Hematopoietic multipotent progenitor cell treated with erythropoietin and hydrocortisone succinate and interleukin-3 and kit ligand, for 6 days (in vitro differentiated cells): ENCODE data around the gene DAZL.
A peak's percentile ranks its signal among the peaks of the same experiment; 100 is the strongest.

Experiments used
- DNase-seq: peaks from one replicate; pipeline ENCODE4 v3.0.0-alpha.2; 2015

Gene DAZL

DNA sequence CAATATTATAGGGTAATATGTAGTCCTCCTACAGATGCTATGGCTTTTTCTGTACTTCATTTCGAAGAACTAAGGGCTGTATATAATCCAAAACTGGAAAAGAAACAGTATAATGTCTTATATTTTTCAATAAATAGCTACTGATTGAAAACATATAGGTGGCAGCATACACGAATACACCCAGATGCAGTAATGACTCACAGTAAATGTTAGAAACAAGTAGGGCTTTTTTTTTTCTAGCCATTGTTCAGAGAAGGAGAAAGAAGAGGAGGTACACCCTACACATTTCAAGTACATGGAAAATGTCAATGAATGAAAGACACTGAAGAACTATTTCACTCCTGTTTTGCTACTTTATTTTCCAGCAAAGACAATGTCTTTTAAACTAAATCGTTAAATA lies 9.4 kb downstream of the DAZL start:
- DNase-seq = no peak

DNA sequence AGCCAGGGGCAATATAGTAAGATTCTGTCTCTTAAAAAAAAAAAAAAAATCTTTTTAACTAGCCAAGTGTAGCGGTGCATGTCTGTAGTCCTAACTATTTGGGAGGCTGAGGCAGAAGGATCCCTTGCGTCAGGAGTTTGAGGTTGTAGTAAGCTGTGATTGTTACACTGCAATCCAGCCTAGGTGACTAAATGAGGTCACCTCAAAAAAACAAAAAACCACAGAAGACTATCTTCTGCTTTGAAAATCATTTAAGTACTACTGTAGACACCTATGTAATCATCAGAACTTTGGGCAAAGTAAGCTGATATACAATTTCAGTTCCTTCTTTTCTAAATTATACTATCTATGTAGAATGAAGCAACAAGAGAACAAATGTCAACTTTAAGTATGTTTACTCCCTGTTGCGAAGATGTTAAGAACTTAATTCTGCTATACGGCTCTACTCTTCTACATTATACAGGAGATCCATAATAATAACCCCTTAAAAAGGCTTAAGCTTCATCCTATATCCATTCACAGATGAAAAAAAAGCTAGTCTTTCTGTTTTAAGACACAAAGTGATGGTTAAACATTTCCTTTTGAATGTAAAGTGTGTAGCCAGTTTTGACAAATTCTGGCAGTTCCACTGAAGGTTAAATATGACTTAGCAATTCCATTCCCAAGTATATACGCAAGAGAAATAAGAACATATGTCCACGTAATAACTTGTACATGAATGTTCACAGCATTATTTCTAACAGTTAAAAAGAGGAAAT lies 15.2 kb downstream of the DAZL start:
- no peak for DNase-seq

DNA sequence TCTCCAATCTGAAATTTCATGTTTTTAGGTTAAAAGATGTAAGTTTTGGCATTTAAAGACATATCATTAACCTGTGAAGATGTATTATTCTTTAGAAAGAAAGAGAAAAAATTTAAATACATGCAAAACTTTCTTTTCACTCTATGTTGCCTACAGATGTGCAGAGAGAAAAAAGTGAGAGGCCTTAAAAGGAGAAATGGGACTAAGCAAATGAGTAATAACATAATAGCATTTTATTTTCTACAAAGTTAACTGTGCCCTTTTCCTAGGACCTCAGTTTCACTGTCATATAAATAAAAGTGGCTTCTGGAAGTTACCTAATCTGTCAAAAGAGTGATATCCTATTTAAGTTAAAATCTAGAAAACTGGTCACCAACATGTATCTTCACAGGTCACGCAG lies 16.1 kb downstream of the DAZL start:
- DNase-seq = no peak

DNA sequence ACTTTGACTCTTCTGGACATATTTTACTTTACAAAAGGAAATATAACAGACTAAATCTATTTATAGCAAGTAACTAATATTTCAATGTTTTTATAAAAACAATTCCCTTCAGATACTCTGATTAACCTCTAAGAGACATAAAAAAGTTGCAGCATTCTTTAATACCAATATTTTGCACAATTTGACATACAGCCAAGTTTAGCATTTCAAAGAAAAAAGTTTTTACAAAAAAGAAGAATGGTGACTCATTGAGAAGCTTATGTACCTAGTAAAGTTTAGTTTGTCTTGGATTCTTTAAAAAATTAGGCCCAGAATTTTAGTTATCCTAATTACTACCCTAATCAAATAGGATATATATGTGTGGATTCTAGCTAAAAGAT lies 17.6 kb downstream of the DAZL start:
- DNase-seq = no peak

GRCh38 chr3:16587047-16587680 lies 18.1 kb downstream of the DAZL start:
- no peak for DNase-seq

DNA sequence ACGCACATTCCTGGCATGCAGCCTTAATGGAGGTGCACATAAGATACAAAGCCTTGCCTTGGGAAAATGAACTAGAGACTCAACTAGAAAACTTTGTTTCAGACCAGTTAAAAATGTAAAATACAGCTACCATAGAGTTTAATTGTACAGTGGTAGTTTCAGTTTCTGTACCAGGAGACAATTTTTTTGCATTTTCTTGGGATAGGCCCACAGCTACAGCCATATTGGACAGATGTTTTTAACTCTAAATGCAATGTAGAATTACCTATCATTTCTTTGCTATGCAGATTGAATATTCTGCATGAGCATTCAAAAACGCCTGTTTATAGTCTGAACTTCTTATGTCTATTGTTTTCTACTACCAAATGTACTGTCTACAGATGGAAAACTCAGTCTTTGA lies 20.3 kb downstream of the DAZL start:
- DNase-seq = no peak

- no peak for DNase-seq
Observed at GRCh38 chr3:16583551-16583950, 21.7 kb downstream of the DAZL start.

DNA sequence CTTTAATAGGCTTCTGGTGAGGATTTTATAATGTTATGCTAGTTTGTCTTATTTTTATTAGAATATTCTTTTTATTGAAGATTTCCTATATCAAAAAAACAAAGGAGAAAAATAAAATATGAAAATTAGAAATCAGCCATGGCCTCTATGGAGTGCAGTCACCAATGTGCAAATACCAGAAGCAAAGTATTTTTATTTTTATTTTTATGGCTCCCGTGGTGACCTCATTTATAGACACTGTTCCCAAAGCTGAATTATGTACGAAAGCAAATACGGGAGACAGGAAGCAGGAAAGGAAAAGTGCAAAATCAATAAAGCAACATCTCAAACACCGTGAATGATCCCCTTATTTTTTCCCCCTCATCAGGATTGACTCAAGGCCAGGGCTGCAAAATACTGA lies 35.1 kb downstream of the DAZL start:
- no peak for DNase-seq

- DNase-seq = no peak
Observed at GRCh38 chr3:16568532-16568931, 36.7 kb downstream of the DAZL start.

GRCh38 chr3:16568115-16568514 lies 37.1 kb downstream of the DAZL start:
- no peak for DNase-seq

DNA sequence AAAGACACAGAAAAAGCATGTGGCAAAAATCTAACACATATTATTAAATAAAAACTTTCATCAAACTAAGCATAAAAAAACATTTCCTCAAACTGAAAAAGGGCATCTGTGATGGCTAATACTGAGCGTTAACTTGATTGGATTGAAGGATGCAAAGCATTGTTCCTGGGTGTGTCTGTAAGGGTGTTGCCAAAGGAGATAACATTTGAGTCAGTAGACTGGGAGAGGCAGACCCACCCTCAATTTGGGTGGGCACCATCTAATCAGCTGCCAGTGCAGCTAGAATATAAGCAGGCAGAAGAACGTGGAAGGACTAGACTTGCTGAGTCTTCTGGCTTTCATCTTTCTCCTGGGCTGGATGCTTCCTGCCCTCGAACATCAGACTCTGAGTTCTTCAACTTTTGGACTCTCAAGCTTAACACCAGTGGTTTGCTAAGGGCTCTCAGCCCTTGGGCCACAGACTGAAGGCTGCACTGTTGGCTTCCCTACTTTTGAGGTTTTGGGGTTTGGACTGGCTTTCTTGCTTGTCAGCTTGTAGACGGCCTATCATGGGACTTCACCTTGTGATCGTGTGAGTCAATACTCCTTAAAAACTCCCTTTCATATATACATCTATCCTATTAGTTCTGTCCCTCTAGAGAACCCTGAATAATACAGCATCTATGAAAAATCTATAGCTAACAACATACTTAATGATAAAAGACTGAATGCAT lies 45.4 kb downstream of the DAZL start:
- peak; percentile 48 for DNase-seq

DNA sequence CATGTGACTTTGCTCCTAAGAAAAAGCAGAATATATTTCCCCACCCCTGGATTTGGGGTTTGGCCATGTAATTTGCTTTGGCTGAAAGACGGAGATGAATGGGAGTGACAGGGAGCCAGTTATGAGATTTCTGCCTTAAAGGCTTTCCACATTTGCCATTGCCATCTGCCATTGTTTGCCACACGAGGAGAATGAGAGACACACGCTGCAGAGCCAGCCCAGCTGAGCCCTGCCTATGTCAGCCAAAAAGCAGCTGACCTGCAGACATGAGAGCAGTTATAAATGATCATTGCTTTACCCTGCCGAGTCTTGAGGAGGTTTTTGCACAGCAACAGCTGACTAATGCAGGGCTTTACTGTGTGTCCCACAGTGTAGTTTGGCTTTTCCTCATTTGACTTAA lies 51.1 kb downstream of the DAZL start:
- DNase-seq = no peak

DNA sequence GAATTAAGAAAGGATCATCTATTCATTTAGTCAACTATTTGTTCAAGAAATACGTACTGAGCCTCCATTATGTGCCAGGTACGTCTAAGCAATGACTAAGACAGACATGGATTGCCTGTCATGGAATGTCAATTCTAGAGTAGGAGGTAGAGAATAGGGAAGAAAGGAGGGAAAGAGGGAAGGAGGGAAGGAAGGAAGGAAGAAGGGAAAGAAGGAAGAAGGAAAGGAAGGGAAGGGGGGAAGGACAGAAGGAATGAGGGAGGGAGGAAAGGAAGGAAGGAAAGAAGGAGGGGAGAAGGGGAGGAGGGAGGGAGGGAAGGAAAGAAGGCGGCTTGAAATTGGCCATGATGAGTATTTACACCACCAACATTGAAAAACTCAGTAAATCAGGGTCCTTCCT lies 52.5 kb downstream of the DAZL start:
- no peak for DNase-seq

GRCh38 chr3:16551342-16551976 lies 53.8 kb downstream of the DAZL start:
- no peak for DNase-seq

DNA sequence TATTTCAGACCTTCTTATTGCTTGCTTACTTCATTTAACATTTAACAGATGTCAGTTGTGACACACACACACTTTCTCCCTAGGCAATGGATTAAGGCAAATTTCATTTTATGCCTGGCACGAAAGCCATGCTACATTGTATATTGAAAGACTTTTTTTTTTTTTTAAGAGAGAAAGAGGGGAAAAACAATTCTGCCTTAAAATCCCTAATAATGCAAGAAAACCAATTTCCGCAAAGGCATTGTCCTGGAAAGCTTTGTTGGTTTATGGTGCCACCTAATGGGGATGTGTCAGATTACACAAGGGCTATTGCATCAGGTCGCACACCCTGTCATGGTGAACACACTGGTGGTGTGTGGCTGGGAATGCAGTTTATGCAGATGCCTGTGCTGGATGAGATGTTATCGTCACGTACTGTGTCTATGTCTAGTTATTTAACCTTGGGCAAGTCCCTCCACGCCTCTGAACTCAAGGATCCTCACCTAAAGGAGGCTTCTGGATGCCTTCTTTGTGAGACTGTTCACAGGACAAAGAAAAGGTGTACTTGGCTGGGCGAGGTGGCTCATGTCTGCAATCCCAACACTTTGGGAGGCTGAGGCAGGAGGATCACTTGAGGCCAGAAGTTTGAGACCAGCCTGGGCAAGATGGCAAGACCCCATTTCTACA lies 54.4 kb downstream of the DAZL start:
- DNase-seq = peak; percentile 95

GRCh38 chr3:16550305-16550675 lies 54.9 kb downstream of the DAZL start:
- DNase-seq = no peak

DNA sequence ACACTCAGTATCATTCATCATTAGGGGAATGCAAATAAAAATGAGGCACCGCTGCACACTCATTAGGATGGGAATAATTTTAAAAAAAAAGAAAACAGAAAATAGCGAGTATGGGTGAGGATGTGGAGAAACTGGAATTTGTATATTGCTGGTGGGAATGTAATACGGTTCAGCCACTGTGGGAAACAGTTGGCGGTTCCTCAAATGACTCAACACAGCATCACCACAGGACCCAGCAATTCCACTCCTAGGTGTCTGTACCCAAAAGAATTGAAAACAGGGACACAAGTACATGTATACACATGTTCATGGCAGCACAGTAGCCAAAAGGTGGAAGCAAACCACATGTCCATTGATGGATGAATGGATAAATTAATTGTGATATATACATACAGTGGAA lies 56.5 kb downstream of the DAZL start:
- DNase-seq = no peak

DNA sequence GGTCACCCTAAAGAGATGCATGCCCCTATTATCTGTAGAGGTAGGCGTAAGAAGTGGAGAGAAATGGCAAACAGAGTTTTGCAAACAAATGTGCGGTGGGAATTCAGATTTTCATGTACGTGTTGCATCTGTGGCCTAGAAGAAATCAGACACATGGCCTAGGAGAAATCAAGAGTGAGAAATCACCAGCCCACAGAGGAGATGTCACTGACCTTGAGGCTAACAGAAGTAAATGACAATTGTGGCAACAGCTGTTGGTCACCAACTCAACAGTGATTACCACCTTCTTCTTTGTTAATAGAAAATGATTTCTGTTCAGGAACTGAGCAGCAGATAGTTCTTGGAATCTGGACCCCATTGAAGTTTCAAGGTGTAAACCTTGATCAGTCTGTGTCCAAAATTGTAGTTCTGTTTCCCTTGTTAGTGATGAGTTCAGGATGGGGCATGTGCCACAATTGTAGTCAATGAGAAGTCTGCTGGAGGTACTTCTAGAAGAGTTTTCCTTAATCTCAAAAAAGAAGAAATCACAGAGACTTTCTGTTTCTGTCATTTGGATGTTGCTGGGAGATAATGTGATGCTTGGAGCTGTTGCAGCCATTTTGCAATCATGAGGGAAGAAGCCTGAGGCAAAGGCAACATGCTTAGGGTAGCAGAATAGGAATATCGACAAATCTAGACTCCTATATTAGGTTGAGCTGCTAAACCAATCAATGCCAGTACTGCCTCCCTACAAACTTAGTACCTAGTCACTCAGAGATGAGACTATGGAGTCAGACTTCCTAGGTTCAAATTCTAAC lies 57.5 kb downstream of the DAZL start:
- no peak for DNase-seq

DNA sequence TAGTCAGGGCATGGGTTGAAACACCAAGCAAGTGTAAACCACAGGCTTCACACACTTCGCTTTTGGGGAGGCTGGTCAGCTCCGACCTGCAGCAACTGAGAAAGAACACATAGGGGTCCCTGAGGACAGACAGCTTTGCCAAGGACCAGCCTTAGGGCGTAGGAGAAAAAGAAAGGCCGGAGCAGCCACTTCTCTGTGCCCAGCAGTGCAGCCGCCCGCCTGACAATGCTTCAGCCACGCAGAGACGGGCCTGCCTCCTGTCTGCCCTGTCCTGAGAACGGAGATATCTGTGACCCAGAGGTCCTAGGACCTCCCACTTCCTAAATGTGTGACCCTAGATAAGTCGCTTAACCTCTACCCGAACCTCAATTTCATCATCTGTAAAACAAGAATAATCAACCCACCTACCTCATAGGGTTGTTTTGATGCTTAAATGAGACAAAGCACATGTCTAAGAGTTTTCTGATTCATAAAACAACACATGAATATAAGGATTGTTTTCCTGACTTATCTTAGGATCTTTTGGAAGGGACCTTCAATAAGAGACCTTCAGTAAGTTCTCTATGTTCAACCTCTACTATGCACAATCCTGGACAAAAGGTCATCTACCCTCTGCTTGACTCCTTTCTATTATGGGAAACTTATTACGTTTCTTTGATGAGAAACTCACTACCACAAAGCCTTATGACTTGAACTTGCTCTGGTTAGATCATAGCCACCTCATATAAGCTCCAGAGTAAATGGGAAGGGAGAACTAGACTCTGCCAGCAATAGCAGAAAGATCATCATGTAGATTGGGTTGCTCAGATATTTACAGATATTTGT lies 58.8 kb downstream of the DAZL start:
- DNase-seq = peak; percentile 89

- DNase-seq = no peak
Observed at GRCh38 chr3:16545413-16546185, 59.6 kb downstream of the DAZL start.
